Effector CD4-positive, alpha-beta T cell (primary cell): Measurements from ENCODE around the gene KCNMA1.

Experiments
- DNase-seq: peaks from one replicate; pipeline ENCODE4 v3.0.0-alpha.2; 2020

The KCNMA1 gene

GRCh38 chr10:77052593-77052992 is 585.0 kb downstream of the KCNMA1 start:
- DNase-seq, result no peak

- no peak for DNase-seq
Observed at GRCh38 chr10:77051837-77052236, 585.8 kb downstream of the KCNMA1 start.

GRCh38 chr10:77049896-77050295 is 587.7 kb downstream of the KCNMA1 start:
- no peak for DNase-seq

- no peak for DNase-seq
Observed at GRCh38 chr10:77049146-77049545, 588.5 kb downstream of the KCNMA1 start.

- DNase-seq, result no peak
Observed at GRCh38 chr10:77045085-77045484, 592.5 kb downstream of the KCNMA1 start.

GRCh38 chr10:77043420-77043763 is 594.2 kb downstream of the KCNMA1 start:
- no peak for DNase-seq

- no peak for DNase-seq
Observed at GRCh38 chr10:77042706-77043419, 594.7 kb downstream of the KCNMA1 start.

- DNase-seq, result no peak
Observed at GRCh38 chr10:77041636-77042258, 595.9 kb downstream of the KCNMA1 start.

- no peak for DNase-seq
Observed at GRCh38 chr10:77038407-77038806, 599.2 kb downstream of the KCNMA1 start.

- no peak for DNase-seq
Observed at GRCh38 chr10:77037735-77038403, 599.7 kb downstream of the KCNMA1 start.

- no peak for DNase-seq
Observed at GRCh38 chr10:77036993-77037734, 600.4 kb downstream of the KCNMA1 start.

- DNase-seq, result no peak
Observed at GRCh38 chr10:77036276-77036675, 601.3 kb downstream of the KCNMA1 start.

GRCh38 chr10:77034795-77035194 is 602.8 kb downstream of the KCNMA1 start:
- no peak for DNase-seq

- no peak for DNase-seq
Observed at GRCh38 chr10:77034240-77034639, 603.4 kb downstream of the KCNMA1 start.

GRCh38 chr10:77032188-77032570 is 605.4 kb downstream of the KCNMA1 start:
- no peak for DNase-seq

- no peak for DNase-seq
Observed at GRCh38 chr10:77031531-77032187, 605.9 kb downstream of the KCNMA1 start.

GRCh38 chr10:77030974-77031373 is 606.6 kb downstream of the KCNMA1 start:
- DNase-seq, result no peak

- no peak for DNase-seq
Observed at GRCh38 chr10:77029777-77030717, 607.6 kb downstream of the KCNMA1 start.

GRCh38 chr10:77028042-77028441 is 609.6 kb downstream of the KCNMA1 start:
- no peak for DNase-seq

- DNase-seq, result no peak
Observed at GRCh38 chr10:77027576-77027975, 610.0 kb downstream of the KCNMA1 start.

- no peak for DNase-seq
Observed at GRCh38 chr10:77027141-77027540, 610.5 kb downstream of the KCNMA1 start.

GRCh38 chr10:77026148-77026547 is 611.5 kb downstream of the KCNMA1 start:
- no peak for DNase-seq
